Measurements from ENCODE around the gene ALKAL2.
A peak's percentile ranks its signal among the peaks of the same experiment; 100 is the strongest.

Gene ALKAL2

DNA sequence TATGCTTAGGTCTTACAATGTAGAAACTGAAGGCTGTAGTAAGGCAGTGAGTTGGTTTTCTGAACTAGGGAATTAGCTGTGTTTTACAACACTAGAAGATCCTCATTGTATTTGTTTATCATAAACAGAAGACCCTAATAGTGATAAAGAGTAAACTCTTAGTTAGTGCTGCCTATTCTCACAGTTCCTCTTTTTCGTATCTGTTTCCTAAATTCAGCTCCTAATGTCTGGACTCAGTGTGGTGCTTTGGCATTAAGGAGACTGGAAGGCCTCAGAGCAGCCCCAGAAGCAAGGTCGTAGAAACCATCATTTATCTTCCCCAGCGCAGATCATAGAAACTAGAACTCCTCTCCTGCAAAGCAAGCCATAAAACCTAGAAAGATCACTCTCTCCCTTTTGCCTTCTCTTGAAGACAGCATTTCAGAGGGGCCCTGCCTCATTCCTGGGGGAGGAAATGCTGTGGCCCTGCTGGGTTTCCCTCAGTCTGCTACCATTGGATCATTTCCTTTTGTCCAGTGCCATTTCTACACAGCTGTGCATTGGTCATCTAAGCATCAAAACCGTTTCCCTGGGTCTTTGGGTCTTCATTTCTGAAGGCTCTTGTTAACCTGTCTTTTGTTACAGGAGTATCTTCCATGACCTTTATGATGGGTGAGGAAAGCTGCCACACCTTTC, 18.4 kb downstream of the ALKAL2 start:
- no peak for DNase-seq

DNA sequence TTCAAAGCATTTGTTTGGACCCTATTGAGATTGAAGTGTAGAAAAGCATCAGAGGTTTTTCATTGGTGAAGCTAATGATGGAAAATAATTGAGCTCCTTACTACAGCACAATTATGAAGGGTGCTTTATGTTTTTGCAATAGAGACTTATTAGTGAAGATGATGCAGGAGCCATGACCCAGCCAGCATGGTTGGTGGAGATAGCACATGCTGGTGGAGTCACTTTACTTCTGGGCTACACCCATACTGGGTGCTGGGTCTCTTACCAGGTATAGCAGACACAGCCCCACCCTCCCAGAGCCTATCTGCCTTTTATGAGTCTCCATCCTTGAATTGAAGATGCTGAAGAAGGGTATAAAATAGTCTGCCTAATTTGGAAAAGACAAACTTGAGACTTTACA, 19.6 kb downstream of the ALKAL2 start:
- no peak for DNase-seq

DNA sequence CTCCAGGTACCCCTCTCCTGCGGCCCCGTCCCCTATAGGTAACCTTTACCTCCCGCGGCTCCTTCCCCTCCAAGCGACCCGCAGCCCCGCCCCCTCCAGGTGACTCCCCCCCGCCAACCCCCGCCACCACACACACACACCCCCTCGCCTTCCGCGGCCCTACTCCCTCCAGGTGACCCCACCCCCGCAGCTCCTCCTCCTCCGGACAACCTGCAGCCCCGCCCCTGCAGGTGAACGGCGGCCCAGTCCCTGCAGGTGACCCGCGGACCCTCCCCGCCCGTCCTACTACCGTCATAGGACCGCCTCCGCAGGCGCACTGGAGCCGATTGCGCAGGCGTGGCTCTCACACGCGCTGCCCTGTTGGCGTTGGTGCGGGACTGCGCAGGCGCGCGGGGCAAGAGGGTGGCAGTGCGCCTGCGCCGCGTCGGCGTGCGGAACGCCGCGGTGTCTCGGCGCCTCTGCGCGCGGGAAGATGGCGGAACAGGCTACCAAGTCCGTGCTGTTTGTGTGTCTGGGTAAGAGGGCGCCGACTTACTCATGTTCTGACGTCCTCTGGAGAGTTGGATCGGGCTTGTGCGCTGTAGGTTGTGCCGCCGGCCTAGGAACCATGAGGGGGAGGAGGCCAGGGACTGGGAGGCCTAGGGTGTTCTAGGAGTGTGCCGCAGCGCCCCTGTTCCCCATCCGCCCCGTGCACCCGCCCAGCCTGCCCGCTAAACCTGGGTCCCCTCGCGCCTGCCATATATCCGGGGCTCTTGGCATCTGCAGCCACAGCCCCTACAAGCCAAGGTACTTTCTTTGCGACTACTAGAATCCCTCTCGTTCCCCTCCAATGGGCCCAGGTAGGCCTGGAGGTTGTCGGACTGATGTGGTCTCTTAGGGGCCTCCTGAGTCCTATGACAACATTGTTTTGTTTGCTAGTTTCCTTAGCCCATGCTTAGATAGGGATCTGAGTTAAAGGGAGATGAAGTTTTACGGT, 23.1 kb downstream of the ALKAL2 start, which contains the start of gene ACP1:
ACP1 (plus strand) TSS at position 455 of the 976 bp plus-strand sequence; CDS start at position 473, 18 bp downstream.
- peak; percentile 99 for DNase-seq

DNA sequence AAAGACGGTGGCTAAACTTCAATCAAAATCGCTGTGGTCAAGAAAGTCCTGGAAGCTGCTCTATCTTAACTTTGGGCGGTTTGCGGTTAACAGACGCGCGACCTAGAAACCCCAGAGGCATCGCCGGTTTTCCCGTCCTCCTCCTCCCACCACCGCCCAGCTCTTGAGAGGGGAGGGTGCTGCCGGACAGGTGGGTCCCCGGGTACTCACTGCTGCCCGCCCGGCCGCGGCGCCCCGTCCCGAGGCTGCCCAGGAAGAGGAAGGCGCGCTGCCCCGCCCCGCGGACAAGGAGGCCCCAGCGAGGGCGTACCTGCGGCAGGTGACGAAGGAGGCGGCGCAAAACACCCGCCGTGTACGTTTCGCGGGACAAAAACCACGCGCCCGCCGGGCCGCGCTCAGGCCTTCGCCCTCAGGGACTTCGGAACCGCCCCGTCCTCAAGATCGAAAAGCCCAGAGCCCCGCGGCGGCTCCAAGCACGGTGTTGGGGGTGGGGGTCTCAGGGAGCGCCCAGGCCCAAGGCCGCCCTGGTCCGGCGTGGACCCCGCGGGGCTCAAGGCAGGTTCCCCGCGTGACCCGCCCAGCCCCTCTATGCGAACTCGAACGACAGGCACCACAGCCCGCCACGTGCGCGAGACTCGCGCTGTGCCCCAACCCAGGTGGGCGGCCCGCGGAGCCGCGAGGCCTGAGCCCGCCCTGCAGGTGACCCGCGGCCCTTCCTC, 24.0 kb downstream of the ALKAL2 start, which contains the start of gene SH3YL1:
SH3YL1 (minus strand) TSS at position 259 of the 719 bp plus-strand sequence; CDS start at position 211, 48 bp downstream.
- peak; percentile 57 for DNase-seq

DNA sequence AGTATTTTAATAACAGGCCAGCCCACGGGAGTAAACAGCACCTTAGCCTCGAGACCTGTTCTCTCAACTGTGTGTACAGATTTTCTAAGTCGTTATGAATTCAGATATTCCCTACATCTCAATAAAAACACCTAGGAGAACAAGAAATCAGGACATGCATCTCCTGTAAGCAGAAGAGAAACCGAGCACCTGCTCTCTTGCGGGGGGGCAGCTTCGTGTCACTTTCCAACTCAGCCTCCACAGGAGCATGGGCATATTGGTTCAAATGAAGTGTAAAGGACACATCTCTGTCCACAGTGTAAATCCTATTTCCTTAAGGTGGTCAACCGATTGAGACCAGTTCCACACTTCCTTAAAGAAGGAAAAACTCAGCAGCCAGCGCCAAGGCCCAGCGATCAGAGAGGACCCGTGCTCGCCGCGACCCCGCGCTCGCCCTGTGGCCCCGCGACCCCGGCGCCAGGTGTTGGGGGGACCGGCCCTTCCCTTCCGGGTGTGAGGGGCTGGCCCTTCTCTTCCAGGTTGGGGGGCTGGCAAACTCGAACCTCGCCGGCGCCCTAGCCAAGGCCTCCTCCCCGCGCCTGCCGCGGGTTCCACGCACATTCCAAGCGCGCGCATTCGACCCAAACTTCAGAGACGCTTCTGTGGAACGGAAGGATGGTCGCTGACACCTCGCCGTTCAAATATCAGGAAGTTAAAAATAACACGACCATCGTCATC, 24.7 kb downstream of the ALKAL2 start:
- no peak for DNase-seq

DNA sequence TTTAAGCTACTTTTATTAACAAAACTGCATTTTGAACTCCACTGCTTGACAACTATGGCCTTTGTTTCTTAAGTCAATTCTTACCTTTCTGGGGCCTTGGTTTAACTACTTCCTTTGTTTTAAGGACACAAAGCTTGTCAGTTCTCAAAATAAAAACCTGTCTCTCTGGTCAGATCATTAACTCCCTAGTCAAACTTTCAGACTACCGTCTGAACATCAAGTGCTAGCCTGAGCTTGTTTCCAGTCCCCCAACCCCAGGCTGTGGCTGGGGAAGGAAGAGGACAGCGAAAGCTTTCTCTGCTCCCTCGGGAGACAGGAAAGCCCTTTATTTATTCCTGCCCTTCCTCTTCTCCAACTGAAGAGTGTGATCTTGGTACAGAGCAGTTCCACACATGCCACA, 25.8 kb downstream of the ALKAL2 start:
- DNase-seq, result no peak

DNA sequence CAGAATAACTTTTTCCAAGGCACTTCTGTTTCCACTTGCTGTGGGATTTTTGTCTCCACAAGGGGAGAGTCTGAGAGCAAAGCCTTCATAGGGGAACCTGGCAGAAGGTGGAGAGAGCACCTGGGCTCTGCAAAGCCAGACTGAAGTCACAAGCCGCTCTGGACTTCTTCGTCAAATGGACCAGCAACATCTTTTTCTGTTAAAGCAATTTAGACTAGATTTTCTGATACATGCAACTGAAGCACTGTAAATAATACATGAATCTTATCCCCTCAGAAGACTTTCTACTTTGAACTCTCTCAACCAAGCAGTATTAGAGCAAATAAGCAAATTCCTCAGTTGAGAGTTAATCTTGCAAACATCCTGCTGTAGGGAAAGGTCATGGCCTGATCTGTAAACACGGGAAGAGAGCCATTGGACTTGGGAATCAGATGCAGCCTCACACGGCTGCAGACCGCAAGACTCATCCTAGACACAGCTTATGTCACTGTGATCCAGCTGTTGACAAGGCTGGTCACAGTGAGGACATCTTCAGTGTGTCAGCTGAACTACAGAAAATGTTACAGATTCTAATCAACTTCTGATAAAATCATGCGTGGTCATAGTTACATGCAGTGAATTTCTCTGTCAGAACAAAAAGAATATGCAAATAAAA, 27.3 kb downstream of the ALKAL2 start:
- no peak for DNase-seq

DNA sequence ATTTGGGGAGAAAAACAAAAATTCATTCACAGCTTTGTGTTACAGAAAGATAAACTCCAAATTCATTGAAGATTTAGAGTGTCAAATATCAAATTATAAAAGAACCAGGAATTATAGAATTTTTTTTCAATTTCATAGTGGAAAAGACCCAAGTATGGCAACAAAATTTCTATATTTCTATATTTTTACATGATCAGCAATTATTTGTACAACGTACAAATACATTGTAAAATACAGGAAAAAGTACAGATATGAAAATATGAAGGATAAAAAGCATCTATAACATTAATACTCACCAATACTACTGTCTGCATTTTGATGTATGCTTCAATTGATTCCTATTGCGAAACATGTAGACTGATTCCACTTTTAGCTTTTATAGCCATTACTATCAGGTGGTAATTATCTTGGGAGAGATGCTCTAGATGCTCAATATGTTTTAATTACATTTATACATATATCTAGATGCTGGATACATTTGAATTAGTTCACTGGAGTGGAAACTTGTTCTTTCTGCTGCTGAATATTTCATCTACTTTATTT, 28.0 kb downstream of the ALKAL2 start:
- DNase-seq, result no peak

DNA sequence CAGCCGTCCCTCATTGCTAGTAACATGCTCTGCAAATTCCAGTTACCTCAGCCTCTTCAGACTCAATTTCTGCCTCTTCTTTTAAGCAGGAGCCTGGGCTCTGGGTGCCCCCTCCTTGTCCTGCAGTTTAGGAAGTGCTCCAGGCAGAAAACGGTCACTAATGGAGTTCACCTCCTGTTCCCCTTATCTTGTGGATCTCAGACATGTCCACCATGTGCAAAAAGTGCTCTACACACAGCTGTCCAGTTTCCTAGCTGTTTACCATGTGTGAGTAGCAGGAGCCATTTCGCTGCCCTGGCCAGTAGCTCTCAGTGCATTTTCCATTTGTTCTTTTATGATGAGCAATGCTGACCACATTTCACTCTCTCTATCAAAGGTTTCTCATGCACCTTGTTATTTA, 29.0 kb downstream of the ALKAL2 start:
- DNase-seq, result no peak

DNA sequence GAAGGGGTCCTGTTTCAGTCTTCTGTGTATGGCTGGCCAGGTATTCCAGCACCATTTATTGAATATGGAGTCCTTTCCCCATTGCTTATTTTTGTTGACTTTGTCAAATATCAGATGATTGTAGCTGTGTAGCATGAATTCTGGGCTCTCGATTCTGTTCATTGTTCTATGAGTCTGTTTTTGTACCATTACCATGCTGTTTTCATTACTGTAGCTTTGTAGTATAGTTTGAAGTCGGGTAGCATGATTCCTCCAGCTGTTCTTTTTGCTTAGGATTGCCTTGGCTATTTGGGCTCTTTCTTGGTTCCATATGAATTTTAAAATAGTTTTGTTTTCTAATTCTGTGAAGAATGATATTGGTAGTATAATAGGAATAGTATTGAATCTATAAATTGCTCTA, 30.0 kb downstream of the ALKAL2 start:
- DNase-seq, result no peak

DNA sequence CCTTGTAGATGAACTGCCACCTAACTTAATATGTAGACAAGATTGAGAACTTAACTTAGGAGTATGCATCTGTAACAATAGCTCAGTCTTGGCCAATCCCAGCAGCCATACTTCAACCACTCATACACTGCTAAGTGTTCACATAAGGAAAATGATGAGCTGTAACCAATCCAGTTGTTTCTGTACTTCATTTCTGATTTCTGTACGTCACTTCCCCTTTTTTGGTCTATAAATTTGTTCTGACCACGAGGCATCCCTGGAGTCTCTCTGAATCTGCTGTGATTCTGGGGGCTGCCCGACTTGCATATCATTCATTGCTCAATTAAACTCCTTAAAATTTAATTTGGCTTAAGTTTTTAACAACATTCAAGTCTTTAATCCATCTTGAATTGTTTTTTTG, 30.5 kb downstream of the ALKAL2 start:
- no peak for DNase-seq

DNA sequence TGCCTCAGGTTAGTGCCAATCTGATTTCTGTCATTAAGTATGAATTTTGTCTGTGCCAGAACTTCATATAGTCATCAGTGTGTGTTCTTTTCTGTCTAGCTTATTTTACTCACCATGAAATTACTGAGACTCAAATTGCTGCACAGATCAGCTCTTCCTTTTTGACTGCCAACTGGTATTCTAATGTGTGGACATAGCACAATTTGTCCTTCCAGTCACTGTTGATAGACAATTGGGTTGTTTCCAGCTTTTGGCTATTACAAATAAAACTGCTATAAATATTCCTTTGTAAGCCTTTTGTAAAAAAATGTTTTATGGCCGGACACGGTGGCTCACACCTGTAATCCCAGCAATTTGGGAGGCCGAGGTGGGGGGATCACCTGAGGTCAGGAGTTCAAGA, 31.8 kb downstream of the ALKAL2 start:
- no peak for DNase-seq

DNA sequence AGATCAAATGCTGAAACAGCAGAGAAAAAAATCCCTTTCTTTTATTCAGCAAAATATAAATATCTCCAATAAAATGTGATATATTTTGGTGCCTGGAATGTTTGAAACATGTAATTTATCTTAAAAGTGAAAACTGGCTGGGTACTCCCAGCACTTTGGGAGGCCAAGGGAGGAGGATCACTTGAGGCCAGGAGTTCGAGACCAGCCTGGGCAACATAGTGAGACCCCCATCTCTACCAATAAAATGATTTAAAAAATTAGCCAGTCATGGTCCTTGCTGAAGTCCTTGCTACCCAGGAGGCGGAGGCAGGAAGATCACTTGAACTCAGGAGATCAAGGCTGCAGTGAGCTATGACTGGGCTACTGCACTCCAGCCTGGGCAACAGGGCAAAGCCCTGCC, 32.7 kb downstream of the ALKAL2 start:
- no peak for DNase-seq

DNA sequence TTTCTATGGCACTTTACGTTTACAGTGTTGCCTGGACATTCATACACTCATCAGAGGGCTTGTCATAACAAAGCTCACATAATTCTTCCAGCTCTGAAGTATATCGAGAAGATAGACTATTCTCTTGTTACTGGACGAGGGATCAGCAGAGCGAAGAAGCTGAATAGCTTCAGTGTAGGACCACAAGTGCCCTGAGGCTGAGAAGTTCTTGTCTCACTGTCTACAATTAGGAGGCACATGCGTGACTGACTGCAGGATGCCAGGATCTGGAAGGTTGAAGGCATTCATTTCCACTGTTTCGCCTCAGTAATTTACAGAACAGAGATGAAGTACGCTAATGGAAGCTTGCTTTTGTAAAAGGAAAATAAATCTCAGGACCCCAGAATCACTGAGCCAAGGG, 33.6 kb downstream of the ALKAL2 start:
- DNase-seq, result no peak

DNA sequence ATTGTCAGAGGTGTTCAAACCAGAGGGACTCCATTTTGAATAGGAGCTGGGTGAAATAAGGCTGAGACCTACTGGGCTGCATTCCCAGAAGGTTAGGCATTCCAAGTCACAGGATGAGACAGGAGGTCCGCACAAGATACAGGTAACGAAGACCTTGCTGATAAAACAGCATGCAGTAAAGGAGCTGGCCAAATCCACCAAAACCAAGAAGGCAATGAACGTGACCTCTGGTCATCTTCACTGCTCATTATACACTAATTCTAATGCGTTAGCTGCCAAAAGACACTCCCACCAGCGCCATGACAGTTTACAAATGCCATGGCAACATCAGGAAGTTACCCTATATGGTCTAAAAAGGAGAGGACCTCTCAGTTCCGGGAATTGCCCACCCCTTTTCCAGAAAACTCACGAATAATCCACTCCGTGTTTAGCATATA, 34.7 kb downstream of the ALKAL2 start:
- DNase-seq, result no peak

DNA sequence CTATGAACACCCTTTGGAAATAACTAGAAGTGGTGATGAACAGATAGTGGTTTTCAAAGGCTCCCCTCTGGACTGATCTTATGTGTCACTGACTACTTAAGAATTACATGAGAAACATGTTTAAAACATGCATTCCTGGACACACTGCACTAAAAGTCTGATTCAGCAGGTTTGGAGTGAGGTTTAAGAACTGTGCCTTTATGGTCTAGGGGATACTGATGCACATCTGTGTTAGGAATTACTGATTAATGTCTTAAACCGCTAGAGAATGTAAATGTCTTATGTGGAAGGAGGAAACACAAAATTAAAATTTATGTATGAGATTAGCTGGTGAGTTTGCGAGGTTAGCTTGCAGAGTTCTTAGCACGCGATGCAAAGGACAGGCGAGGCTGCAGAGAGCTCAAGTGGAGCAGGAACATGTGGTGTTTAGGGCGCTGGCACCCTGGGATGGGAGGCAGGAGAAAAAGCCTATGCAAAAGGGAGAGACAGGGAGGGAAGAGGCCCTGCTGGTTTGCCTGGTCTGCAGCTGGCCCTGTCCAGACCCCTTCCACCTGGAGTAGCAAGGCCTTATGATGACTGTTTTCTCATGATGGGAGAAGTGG, 35.8 kb downstream of the ALKAL2 start:
- no peak for DNase-seq

DNA sequence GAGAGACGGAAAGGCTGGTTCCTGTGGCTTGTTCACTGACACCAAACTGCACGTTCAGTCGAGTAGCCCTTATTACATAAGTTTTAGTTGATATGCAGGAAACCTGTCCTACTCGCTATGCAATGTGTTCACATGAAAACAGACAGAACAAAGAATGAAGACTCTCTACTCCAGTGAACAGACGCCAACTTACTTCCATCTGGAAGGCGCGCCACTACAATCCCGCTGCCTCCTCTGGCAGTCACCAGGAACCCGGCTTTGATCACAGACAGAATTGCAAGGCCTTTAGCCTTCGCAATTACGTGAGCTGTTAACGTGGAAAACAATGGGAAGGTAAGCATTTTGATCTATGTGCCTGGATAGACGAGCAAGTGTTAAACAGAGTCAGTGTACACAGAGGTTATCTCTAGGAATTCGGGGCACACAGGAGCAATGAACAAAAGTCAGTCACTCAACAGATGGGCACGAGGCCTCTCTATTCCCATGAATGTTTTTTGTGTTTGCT, 38.3 kb downstream of the ALKAL2 start:
- no peak for DNase-seq

DNA sequence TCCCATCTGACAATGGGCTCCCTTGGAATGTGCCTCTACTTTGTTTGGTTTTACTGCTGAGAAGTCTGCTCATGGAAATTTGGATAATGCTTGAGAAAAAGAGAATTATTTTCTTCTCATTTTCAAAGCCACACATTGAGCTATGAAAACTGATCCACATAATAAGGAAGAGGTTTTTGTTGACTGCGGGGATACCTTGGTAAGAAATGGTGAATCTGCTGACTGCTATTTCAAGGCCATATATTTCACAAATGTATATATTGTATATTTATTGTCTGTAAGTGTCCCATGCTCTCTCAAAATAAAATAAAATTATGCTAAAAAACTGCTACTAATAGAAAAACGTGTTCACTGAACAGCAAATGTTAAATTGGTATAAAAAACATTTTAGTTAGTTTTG, 39.2 kb downstream of the ALKAL2 start:
- no peak for DNase-seq

DNA sequence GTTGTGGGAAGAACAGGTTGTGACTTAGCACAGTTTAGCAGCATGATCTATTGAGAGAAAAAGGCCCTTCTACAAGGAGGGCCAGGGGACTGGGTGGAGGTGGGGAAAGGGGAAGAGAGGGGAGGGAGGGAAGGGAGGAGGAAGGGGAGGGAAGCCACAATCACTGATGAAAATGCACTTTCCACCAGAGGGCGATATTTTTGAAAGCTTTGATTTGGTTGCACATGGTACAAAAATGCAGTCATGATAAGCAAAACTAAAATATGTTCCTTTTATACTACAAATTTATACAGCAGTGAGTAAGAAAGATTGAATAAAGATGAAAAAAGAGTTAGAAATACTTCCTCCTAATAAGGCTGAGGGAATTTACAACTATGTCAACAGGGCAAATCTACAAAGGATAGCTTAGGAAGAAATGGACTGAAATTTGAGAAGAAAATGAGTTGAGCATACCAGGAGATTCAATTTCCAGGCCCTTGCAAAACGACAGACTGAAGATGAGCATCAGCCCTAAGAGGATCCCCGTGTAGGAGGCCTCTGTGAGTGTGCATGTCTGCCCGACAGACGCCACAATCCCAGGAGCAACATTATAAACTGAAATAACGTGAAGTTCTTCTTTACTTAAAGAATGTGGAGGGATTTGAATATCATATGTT, 41.3 kb downstream of the ALKAL2 start:
- DNase-seq, result peak; percentile 2

DNA sequence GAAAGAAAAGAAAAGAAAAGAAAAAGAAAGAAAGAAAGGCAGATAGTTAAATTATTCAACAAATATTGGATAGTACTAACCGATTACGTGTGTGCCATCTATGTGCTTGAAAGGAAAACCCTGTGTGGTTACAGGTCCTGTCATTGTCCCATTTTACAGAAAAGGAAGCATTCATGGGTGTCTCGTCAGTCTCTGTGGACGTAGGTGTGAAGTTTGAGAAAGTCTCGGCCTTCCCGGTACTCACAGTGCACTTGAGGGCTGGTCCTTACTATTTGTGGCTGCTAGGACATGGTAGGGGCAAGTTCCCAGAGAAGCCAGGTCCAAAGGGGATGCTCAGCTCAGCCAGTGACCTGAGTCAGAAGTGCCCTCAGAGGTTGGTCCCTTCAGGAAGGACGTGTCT, 43.3 kb downstream of the ALKAL2 start:
- DNase-seq, result no peak

DNA sequence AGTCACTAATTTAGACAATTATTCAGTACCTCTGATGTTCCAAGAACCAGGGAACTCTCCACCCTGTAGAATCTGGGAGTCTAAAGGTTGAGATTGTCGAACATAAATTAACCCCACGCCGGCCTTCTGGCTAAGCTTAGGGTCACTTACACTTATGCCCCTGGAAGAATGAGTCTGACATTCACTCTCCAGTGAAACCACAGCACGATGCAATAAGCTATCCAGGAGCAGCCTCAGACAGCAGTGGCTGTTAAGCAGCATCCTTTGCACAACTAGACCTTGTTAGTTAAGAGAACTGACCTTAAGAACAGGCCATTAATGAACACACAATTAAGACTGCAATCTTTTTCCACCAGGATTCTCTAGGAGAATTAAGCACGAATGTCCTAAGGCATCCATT, 49.0 kb downstream of the ALKAL2 start:
- DNase-seq, result no peak
